Stimulated activated CD4-positive, alpha-beta T cell treated with anti-CD3 and anti-CD28 coated beads, Interleukin-15, amount 100 ng/mL, for 1 hour (primary cell): ENCODE measurements around the gene AKT2.

ENCODE experiments used
- DNase-seq, 2 donors: peaks; one replicate each; pipeline ENCODE4 v3.0.0-alpha.2; 2020; ENCODE audit warnings: low read depth in 1 of 2, low spot score in 1 of 2

The AKT2 gene

GRCh38 chr19:40274585-40275544 lies 10.3 kb downstream of the AKT2 start:
- DNase-seq = no peak

- DNase-seq = no peak
These were observed 11.4 kb downstream of the AKT2 start for GRCh38 chr19:40273469-40274360.

- no peak for DNase-seq
These were observed 12.9 kb downstream of the AKT2 start for GRCh38 chr19:40272261-40272660.

GRCh38 chr19:40271706-40272105 lies 13.4 kb downstream of the AKT2 start:
- DNase-seq = no peak

GRCh38 chr19:40270362-40271089 lies 14.6 kb downstream of the AKT2 start:
- DNase-seq = no peak

- DNase-seq = no peak
These were observed 15.8 kb downstream of the AKT2 start for GRCh38 chr19:40269216-40269940.

- no peak for DNase-seq
These were observed 17.5 kb downstream of the AKT2 start for GRCh38 chr19:40267601-40267997.

GRCh38 chr19:40266912-40267600 lies 18.1 kb downstream of the AKT2 start:
- no peak for DNase-seq

GRCh38 chr19:40266119-40266518 lies 19.0 kb downstream of the AKT2 start:
- DNase-seq = no peak

GRCh38 chr19:40265763-40266099 lies 19.4 kb downstream of the AKT2 start:
- no peak for DNase-seq

- no peak for DNase-seq
These were observed 19.9 kb downstream of the AKT2 start for GRCh38 chr19:40265055-40265762.

- no peak for DNase-seq
These were observed 20.7 kb downstream of the AKT2 start for GRCh38 chr19:40264314-40265054.

- DNase-seq = no peak
These were observed 21.5 kb downstream of the AKT2 start for GRCh38 chr19:40263440-40264313.

- DNase-seq = no peak
These were observed 22.7 kb downstream of the AKT2 start for GRCh38 chr19:40262422-40262821.

GRCh38 chr19:40261631-40262030 lies 23.5 kb downstream of the AKT2 start:
- DNase-seq = no peak

- DNase-seq = no peak
These were observed 28.0 kb downstream of the AKT2 start for GRCh38 chr19:40257096-40257517.

GRCh38 chr19:40256512-40256911 lies 28.6 kb downstream of the AKT2 start:
- DNase-seq = no peak
